Measurements from ENCODE around the gene TMPRSS6. TPM values are rescaled to one million over a fixed set of nuclear protein-coding genes. Genes with fewer than 3 reads are reported as not detected.

TMPRSS6 gene
- total RNA-seq, 4 donors from 2014 or later: 0.16 to 4.9 (median 0.41) TPM; not detected in 1

DNA sequence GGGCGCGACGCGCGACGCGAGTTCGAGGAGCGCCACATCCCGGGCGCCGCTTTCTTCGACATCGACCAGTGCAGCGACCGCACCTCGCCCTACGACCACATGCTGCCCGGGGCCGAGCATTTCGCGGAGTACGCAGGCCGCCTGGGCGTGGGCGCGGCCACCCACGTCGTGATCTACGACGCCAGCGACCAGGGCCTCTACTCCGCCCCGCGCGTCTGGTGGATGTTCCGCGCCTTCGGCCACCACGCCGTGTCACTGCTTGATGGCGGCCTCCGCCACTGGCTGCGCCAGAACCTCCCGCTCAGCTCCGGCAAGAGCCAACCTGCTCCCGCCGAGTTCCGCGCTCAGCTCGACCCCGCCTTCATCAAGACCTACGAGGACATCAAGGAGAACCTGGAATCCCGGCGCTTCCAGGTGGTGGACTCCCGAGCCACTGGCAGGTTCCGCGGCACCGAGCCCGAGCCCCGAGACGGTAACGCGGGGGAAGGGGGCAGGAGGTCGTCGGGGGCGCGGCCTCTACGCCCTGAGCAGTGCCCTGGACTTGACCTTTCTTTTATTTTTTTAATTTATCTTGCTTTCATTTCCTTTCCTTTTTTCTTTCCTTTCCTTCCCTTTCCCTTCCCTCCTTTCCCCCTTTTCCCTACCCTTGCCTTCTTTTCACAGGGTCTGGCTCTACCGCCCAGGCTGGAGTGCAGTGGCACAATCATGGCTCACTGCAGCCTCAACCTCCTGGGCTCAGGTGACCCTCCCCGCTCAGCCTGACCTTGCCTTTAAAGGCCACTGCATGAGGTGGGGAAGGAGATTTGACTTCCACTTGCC lies 85.0 kb downstream of the TMPRSS6 start:
- in situ Hi-C loops (cut with MboI; ENCODE audit: low pct_ligation_motif_present in 1 of 4, low pct_unique_long_range_greater_than_20kb in 1 of 4, low sequenced_read_pairs in 3 of 4) (no loop called here), intact Hi-C loops (cut with DNase I; ENCODE audit: low total_unique reads) (no loop called here)
- H3K36me3 ChIP-seq: peaks cover 0 to 14% (median 4%) of the 10 kb centered on the region in 4 donors
- peak overlapping the region; percentile 92 to 99 (median 99) for H3K27ac ChIP-seq
- 80 to 91% methylated on average over 1 to 71 of the region's 71 CpGs for WGBS, 2 donors (ENCODE audit: low coverage in 1 of 2)
- H3K4me1 ChIP-seq: peaks cover 38 to 56% (median 44%) of the 10 kb centered on the region in 4 donors
- DNase-seq: peak; percentile 37
- H3K4me3 ChIP-seq: peak overlapping the region in 1 of 4 donors; percentile 41
- H3K9me3 ChIP-seq: no peaks in the 10 kb centered on the region
- TF ChIP-seq POLR2A (IDR thresholded peaks at IDR 0.05) (peak; percentile 49), POLR2AphosphoS5 (IDR thresholded peaks at IDR 0.05) (no peak)
- TF ChIP-seq, protein P1, sequence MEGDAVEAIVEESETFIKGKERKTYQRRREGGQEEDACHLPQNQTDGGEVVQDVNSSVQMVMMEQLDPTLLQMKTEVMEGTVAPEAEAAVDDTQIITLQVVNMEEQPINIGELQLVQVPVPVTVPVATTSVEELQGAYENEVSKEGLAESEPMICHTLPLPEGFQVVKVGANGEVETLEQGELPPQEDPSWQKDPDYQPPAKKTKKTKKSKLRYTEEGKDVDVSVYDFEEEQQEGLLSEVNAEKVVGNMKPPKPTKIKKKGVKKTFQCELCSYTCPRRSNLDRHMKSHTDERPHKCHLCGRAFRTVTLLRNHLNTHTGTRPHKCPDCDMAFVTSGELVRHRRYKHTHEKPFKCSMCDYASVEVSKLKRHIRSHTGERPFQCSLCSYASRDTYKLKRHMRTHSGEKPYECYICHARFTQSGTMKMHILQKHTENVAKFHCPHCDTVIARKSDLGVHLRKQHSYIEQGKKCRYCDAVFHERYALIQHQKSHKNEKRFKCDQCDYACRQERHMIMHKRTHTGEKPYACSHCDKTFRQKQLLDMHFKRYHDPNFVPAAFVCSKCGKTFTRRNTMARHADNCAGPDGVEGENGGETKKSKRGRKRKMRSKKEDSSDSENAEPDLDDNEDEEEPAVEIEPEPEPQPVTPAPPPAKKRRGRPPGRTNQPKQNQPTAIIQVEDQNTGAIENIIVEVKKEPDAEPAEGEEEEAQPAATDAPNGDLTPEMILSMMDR (IDR thresholded peaks at IDR 0.05): peak in 1 of 5 experiments; percentile 7
- no peaks in the 10 kb centered on the region for H3K27me3 ChIP-seq

DNA sequence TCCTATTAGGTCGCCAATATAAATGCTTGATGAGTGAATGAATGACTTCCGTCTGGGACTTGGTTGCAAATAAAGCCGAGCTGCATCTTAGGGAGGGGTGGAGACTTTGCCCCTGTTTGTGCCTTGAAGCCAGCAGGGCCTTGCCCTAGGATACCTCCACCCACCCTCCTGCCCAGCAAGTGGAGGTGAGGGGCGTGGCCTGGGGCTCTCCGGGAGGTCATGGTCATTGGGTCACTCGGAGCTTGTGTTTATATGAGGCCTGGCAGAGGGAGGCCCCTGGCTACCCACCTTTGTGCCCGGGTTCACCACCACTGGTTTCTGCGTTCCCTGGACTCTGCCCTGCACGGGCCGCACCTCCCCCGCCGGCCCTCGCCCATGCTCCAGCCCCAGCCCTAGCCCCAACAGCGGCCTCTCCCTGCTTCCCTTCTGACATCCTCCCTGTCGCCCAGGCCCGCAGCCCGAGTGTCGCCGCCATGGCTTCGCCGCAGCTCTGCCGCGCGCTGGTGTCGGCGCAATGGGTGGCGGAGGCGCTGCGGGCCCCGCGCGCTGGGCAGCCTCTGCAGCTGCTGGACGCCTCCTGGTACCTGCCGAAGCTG lies 85.7 kb downstream of the TMPRSS6 start:
- in situ Hi-C loops (cut with MboI; ENCODE audit: low pct_ligation_motif_present in 1 of 4, low pct_unique_long_range_greater_than_20kb in 1 of 4, low sequenced_read_pairs in 3 of 4): no loop called here
- Histone ChIP-seq H3K9me3 (no peaks in the 10 kb centered on the region), H3K36me3 (peaks cover 0 to 9% (median 4%) of the 10 kb centered on the region in 4 donors), H3K4me1 (peaks cover 38 to 56% (median 44%) of the 10 kb centered on the region in 4 donors), H3K27me3 (no peaks in the 10 kb centered on the region), H3K27ac (peak overlapping the region; percentile 92 to 99 (median 99)), H3K4me3 (peak overlapping the region in 1 of 4 donors; percentile 41)
- 63 to 66% methylated on average over 3 to 34 of the region's 34 CpGs for WGBS, 2 donors (ENCODE audit: low coverage in 1 of 2)
- intact Hi-C loops (cut with DNase I; ENCODE audit: low total_unique reads): no loop called here
- TF ChIP-seq EP300 (IDR thresholded peaks at IDR 0.05; ENCODE audit: low read depth): no peak
- peak; percentile 57 for TF ChIP-seq POLR2A (IDR thresholded peaks at IDR 0.05)
- peak in 2 of 3 donors; percentile 41 to 72 for TF ChIP-seq POLR2AphosphoS5 (IDR thresholded peaks at IDR 0.05)
- TF ChIP-seq, protein P1 (IDR thresholded peaks at IDR 0.05): peak in 1 of 5 experiments; percentile 7
- peak; percentile 91 for DNase-seq

DNA sequence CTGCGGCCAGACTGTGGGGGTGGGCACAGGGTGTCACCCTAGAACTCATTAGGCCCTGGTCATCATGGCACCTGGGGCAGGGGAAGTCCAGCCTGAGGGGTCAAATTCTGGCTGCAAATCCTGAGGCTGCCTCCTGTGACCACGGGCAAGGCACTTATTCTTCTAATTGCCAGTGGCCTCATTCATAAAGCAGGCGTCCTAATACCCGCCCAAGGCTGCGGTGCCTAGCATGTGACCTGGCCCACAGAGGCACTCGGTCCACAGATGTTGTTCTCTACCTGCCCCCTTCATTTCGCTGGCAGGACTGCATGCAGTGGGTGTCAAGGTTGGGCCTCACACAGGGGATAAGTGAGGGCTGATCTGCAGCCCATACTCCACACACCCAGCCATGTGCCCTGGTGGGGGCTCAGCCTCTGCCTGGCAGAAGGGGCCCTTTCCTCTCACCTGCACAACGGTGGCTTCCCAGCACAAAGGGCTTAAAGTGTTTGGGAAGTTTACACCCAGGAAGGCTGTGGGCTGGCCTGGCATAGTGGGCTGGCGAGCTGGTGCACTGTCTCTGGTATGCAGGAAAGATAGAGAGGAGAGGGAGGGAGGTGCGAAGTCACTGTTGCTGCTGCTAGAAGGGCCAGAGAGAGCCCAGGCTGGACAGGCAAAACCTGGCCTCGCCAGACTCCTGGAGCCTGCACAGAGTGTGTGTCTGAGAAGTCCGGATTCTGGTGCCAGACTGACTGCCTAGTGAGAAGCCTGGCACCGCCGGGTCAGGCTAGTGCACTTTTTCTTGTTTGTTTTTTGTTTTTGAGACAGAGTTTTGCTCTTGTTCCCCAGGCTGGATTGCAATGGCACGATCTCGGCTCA lies 86.8 kb downstream of the TMPRSS6 start:
- TF ChIP-seq, protein P1 (IDR thresholded peaks at IDR 0.05): no peak
- no peak for TF ChIP-seq POLR2A (IDR thresholded peaks at IDR 0.05)
- no peak for TF ChIP-seq POLR2AphosphoS5 (IDR thresholded peaks at IDR 0.05)
- no peak for TF ChIP-seq EP300 (IDR thresholded peaks at IDR 0.05; ENCODE audit: low read depth)
- Histone ChIP-seq H3K27ac (peak overlapping the region; percentile 92 to 99 (median 99)), H3K27me3 (no peaks in the 10 kb centered on the region), H3K36me3 (peaks cover 0 to 9% (median 3%) of the 10 kb centered on the region in 4 donors), H3K4me3 (no peak overlapping the region), H3K9me3 (no peaks in the 10 kb centered on the region), H3K4me1 (peaks cover 41 to 65% (median 55%) of the 10 kb centered on the region in 4 donors)
- WGBS, 2 donors (ENCODE audit: low coverage in 1 of 2): 59 to 100% methylated on average over 2 to 13 of the region's 16 CpGs
- intact Hi-C loops (cut with DNase I; ENCODE audit: low total_unique reads): no loop called here
- no peak for DNase-seq
- in situ Hi-C loops (cut with MboI; ENCODE audit: low pct_ligation_motif_present in 1 of 4, low pct_unique_long_range_greater_than_20kb in 1 of 4, low sequenced_read_pairs in 3 of 4): no loop called here

All from transverse colon (tissue), 4 donors.